Ascending aorta (tissue), 2 donors: ENCODE results near the gene TNFRSF11A. TPM values are rescaled to one million over a fixed set of nuclear protein-coding genes. Genes with fewer than 3 reads are reported as not detected.

Source experiments
- DNase-seq, 2 donors: peaks; one replicate each; pipeline ENCODE4 v3.0.0-alpha.2; 2019; ENCODE audit warnings: low spot score in 2 of 2
- H3K27ac ChIP-seq, 2 donors: fragments of 200-600 bp; sonication (generic); one replicate each; pipeline ENCODE4 v1.5.1; 2016 to 2017; ENCODE audit warnings: mild to moderate bottlenecking in 1 of 2
- H3K27me3 ChIP-seq: fragments of 200-600 bp; sonication (generic); one replicate; pipeline ENCODE4 v1.5.1; 2017
- H3K36me3 ChIP-seq, 2 donors: fragments of 200-600 bp; sonication (generic); one replicate each; pipeline ENCODE4 v1.5.1; 2016
- H3K4me1 ChIP-seq, 2 donors: fragments of 200-600 bp; sonication (generic); one replicate each; pipeline ENCODE4 v1.5.1; 2016 to 2017; ENCODE audit warnings: mild to moderate bottlenecking in 1 of 2
- H3K4me3 ChIP-seq, 2 donors: fragments of 200-600 bp; sonication (generic); one replicate each; pipeline ENCODE4 v1.5.1; 2016 to 2017; ENCODE audit warnings: mild to moderate bottlenecking in 1 of 2
- H3K9me3 ChIP-seq, 2 donors: fragments of 200-600 bp; sonication (generic); one replicate each; pipeline ENCODE4 v1.5.1; 2016
- CTCF ChIP-seq, 3 experiments: fragments of 200-600 bp in 2 of 3; fragments of 450-650 bp in 1 of 3; sonication (generic) in 2 of 3; IDR thresholded peaks; one replicate each; pipeline ENCODE4 v1.5.1; 2016 to 2019; ENCODE audit warnings: antibody characterized with exemption in 3 of 3, mild to moderate bottlenecking in 1 of 3, moderate library complexity in 1 of 3
- intact Hi-C: fragments of 100-400 bp; cut with DNase I; formaldehyde crosslinking; loops from one replicate; pipeline ENCODE4 v1.15.1; 2023
- total RNA-seq: library from RNA; depleted of rRNA; stranded (reverse); fragments of >200 nt; gene quantifications from one replicate; pipeline ENCODE4 v1.1.0, GENCODE V29; 2016

Gene TNFRSF11A
- total RNA-seq, 1 donor from 2014 or later = 2.7 TPM

DNA sequence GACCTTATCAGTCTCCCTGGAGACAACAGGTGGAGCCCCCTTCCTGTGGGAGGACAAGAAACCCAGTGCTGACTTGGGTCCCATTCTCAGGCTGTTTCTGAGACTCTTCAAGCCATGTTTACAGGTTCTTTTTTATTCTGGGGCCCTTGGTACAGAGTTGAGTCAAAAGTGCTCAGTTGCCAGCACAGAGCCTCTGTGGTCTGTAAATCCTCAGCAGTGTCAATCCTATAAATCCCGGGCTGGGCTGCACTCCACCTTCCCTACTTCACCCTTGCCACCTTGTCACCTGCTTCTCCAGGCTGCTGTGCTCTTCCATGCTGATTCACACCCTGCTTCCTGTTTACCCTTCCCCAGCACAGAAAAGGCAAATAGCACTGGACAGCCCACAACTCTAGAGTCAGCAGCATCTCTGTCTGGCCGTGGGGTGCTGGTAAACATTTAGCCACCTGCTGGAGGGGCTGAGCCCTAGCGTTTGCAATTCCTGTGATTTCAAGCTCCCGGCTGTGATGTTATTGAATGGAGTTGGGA lies 74.7 kb downstream of the TNFRSF11A start:
- Histone ChIP-seq H3K27me3 (no peaks in the 10 kb centered on the region), H3K27ac (no peak overlapping the region), H3K9me3 (no peaks in the 10 kb centered on the region), H3K36me3 (no peaks in the 10 kb centered on the region), H3K4me3 (no peak overlapping the region), H3K4me1 (no peaks in the 10 kb centered on the region)
- intact Hi-C loops = no loop called here
- no peak for DNase-seq
- no peak for TF ChIP-seq CTCF (IDR thresholded peaks at IDR 0.05)

GRCh38 chr18:62400916-62401315 lies 75.8 kb downstream of the TNFRSF11A start:
- intact Hi-C loops = no loop called here
- Histone ChIP-seq H3K4me1 (no peaks in the 10 kb centered on the region), H3K9me3 (no peaks in the 10 kb centered on the region), H3K36me3 (no peaks in the 10 kb centered on the region), H3K27me3 (no peaks in the 10 kb centered on the region), H3K27ac (no peak overlapping the region), H3K4me3 (no peak overlapping the region)
- TF ChIP-seq CTCF (IDR thresholded peaks at IDR 0.05) = no peak
- peak in 1 of 2 donors; percentile 11 for DNase-seq

- peak in 1 of 2 donors; percentile 40 for DNase-seq
- H3K4me1 ChIP-seq = no peaks in the 10 kb centered on the region
- no peak overlapping the region for H3K27ac ChIP-seq
- no peaks in the 10 kb centered on the region for H3K9me3 ChIP-seq
- no peak for TF ChIP-seq CTCF (IDR thresholded peaks at IDR 0.05)
- H3K36me3 ChIP-seq = no peaks in the 10 kb centered on the region
- intact Hi-C loops = no loop called here
- H3K27me3 ChIP-seq = no peaks in the 10 kb centered on the region
- H3K4me3 ChIP-seq = no peak overlapping the region
Observed at GRCh38 chr18:62402342-62402948, 77.3 kb downstream of the TNFRSF11A start.

DNA sequence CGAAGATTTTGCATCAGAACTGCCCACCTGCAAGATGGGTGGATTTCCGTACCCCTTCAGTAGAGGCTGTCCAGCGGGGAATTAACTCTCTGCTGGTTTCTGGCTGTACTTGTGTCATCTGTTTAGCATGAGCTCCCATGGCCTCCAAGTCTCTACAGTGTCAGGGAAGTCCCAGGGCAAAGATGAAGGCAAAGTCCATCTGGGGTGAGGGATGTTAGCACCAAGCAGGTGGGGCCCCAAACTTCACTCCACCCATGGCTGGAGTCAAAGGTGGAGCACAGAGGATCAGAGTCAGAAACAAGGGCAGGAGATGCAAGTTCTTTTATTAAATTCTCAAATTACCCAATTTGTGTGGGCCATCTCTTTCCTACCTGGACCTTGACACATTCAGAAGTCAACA lies 78.0 kb downstream of the TNFRSF11A start:
- Histone ChIP-seq H3K4me3 (no peak overlapping the region), H3K4me1 (no peaks in the 10 kb centered on the region), H3K9me3 (no peaks in the 10 kb centered on the region), H3K36me3 (no peaks in the 10 kb centered on the region), H3K27ac (no peak overlapping the region), H3K27me3 (no peaks in the 10 kb centered on the region)
- TF ChIP-seq CTCF (IDR thresholded peaks at IDR 0.05) = no peak
- DNase-seq = no peak
- intact Hi-C loops = no loop called here

DNA sequence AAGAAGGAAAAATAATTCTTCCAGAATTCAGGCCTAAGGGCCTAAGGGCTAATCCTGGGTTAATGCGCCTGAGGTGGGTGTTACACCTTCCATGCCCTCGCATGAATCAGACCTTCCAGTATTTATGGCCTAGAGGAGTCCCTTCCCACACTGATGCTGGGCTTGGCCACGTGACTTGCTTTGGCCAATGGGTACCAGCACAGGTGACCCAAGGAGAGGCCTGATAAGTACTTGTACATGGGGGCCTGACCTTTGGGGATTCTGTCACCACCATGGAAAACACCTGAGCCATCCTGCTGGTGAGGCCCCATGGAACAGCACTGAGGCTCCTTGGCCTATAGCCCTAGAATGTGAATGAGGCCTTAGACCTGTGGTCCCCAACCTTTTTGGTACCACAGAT lies 79.8 kb downstream of the TNFRSF11A start:
- intact Hi-C loops = no loop called here
- TF ChIP-seq CTCF (IDR thresholded peaks at IDR 0.05) = no peak
- no peaks in the 10 kb centered on the region for H3K36me3 ChIP-seq

More for the DNA sequence above, 79.8 kb downstream of the TNFRSF11A start:
- no peak overlapping the region for H3K4me3 ChIP-seq
- H3K4me1 ChIP-seq = no peaks in the 10 kb centered on the region
- H3K27ac ChIP-seq = no peak overlapping the region
- no peaks in the 10 kb centered on the region for H3K27me3 ChIP-seq
- peak in 1 of 2 donors; percentile 31 for DNase-seq
- no peaks in the 10 kb centered on the region for H3K9me3 ChIP-seq
